Neural cell (in vitro differentiated cells): ENCODE data around the gene ACTR6.

Source experiments
- CTCF ChIP-seq: fragments of 450-650 bp; IDR thresholded peaks from 2 replicates; pipeline ENCODE4 v1.5.1; 2014; ENCODE audit warnings: antibody characterized with exemption, mild to moderate bottlenecking, moderate library complexity; ENCODE audit not compliant: poor library complexity, severe bottlenecking
- EZH2 ChIP-seq: fragments of 200-600, 300-800 bp; shearing (Covaris generic), sonication (generic); IDR thresholded peaks from 2 replicates; pipeline ENCODE4 v1.6.1; 2014; ENCODE audit warnings: antibody characterized with exemption, low read length, borderline replicate concordance, mild to moderate bottlenecking; ENCODE audit not compliant: insufficient read depth, poor library complexity, severe bottlenecking
- POLR2AphosphoS5 ChIP-seq: IDR thresholded peaks from 2 replicates; pipeline ENCODE4 v1.6.1; 2012
- RAD21 ChIP-seq: fragments of 450-650 bp; conservative IDR thresholded peaks from 2 replicates; pipeline ENCODE4 v1.6.1; 2014; ENCODE audit warnings: antibody characterized with exemption, mild to moderate bottlenecking, moderate library complexity
- TAF1 ChIP-seq: IDR thresholded peaks from 2 replicates; pipeline ENCODE4 v1.6.1; 2012; ENCODE audit warnings: low read depth

DNA sequence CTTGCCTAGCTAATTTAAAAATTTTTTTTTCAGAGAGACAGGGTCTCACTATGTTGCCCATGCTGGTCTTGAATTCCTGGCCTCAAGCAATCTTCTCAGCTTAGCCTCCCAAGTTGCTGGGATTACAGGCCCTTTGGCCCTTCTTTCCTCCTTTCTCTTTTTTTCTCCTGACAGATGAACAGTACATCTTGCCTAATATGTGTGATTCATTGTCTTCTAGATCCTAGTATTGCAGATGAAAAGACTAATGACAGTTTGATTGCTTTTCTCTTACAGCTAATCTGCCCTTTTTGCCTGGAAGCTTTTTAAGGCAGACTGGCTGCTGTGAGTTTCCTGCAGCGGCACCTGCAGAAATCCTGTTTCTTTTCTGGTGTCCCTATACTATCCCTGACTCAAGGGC is 54.3 kb downstream of the ACTR6 start:
- TF ChIP-seq EZH2 = no peak
- no peak for TF ChIP-seq POLR2AphosphoS5
- TF ChIP-seq CTCF = no peak
- TF ChIP-seq TAF1 = no peak
- TF ChIP-seq RAD21 = no peak
